Muscle layer of duodenum (tissue), 2 donors: ENCODE results near the gene UCKL1.
"Not testable (repeated sequence)": the region's sequence is repeated elsewhere in the genome, so short reads cannot be mapped to it uniquely, and the experiment has no call there.

Source experiments
- H3K27ac ChIP-seq: one replicate; pipeline ENCODE4 v1.7.0; 2013; ENCODE audit warnings: mild to moderate bottlenecking, low read length
- H3K27me3 ChIP-seq: one replicate; pipeline ENCODE4 v1.7.0; 2013; ENCODE audit warnings: low read depth, mild to moderate bottlenecking, control low read depth, low read length
- H3K36me3 ChIP-seq, 2 donors: one replicate each; pipeline ENCODE4 v1.7.0; 2013; ENCODE audit warnings: low read length in 2 of 2, control low read depth in 1 of 2, mild to moderate bottlenecking in 1 of 2; ENCODE audit not compliant: insufficient read depth in 2 of 2, control insufficient read depth in 1 of 2
- H3K4me1 ChIP-seq, 2 donors: one replicate each; pipeline ENCODE4 v1.7.0; 2013; ENCODE audit warnings: low read length in 2 of 2, mild to moderate bottlenecking in 2 of 2, control low read depth in 1 of 2, moderate library complexity in 1 of 2; ENCODE audit not compliant: insufficient read depth in 2 of 2, control insufficient read depth in 1 of 2
- H3K4me3 ChIP-seq, 2 donors: one replicate each; pipeline ENCODE4 v1.7.0; 2013; ENCODE audit warnings: low read length in 2 of 2, low read depth in 1 of 2, mild to moderate bottlenecking in 1 of 2
- H3K9me3 ChIP-seq, 2 donors: one replicate each; pipeline ENCODE4 v1.7.0; 2013; ENCODE audit warnings: low read length in 2 of 2, control low read depth in 1 of 2, mild to moderate bottlenecking in 1 of 2; ENCODE audit not compliant: control insufficient read depth in 1 of 2
- donor health status: healthy.

UCKL1 gene

DNA sequence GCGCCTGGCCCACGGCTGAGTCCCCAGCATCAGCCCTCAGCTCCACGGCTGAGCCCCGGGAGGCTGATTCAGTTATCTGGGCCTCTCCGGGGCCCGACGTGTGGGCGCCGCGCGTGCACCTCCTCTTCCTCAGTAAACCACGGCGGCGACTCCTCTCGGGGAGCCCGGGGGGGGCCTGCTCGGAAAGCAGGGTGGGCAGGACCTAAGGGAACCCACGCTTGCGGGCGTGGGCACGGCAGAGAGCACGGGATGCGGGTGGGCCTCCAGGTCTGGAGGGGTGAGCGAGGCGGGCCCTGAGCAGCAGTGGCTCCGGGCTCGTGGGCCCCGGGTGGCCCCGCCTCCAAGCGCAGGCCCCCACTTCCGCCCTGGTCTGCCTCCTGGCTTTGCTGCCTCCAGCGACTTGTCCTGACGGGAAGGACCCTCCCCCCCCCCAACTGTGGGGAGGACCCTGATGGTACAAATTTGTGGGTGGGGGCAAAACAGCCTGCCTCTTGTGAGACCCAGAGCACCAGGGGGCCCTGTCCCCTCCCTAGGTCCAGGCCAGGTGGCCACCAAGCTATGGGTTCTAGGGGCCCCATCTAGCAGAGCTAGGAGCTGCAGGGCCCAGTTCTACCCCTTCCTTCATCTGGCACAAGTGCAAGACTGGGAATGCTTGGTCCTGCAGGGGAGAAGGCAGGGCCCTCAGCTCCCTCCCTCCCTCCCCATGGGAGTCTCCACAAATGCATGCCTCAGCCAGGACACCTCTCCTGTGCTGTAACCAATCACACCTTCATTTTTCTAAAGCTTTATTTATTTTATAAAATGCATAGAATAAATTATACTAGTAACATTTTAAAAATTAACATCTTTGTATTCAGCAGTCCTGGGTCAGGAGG, 16.9 kb downstream of the UCKL1 start:
- no peaks in the 10 kb centered on the region for H3K27me3 ChIP-seq
- no peaks in the 10 kb centered on the region for H3K4me1 ChIP-seq
- H3K27ac ChIP-seq = no peak overlapping the region
- H3K9me3 ChIP-seq = no peaks in the 10 kb centered on the region
- H3K4me3 ChIP-seq = no peak overlapping the region
- H3K36me3 ChIP-seq = peaks cover 20 to 54% of the 10 kb centered on the region in 2 donors

DNA sequence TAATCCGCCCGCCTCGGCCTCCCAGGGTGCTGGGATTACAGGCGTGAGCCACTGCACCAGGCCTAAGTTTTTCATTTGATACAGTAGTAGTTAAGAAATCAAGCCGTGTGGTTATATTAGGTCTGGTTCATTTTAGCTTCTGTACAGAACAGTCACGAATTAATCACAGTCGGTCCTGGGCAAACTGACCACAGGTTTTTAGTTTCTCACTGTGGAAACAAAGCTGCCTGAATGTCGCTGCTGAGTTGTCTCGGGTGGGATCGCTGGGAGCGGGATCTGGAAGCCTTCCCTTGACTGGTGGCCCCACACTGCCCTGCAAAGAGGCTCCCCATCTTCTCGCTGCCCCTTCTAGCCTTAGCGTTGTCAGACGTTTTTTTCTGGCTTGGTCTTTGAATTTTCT, 18.6 kb downstream of the UCKL1 start:
- Histone ChIP-seq H3K36me3 (peaks cover 9 to 43% of the 10 kb centered on the region in 2 donors), H3K4me3 (no peak overlapping the region), H3K27ac (no peak overlapping the region), H3K4me1 (no peaks in the 10 kb centered on the region), H3K9me3 (no peaks in the 10 kb centered on the region), H3K27me3 (no peaks in the 10 kb centered on the region)

DNA sequence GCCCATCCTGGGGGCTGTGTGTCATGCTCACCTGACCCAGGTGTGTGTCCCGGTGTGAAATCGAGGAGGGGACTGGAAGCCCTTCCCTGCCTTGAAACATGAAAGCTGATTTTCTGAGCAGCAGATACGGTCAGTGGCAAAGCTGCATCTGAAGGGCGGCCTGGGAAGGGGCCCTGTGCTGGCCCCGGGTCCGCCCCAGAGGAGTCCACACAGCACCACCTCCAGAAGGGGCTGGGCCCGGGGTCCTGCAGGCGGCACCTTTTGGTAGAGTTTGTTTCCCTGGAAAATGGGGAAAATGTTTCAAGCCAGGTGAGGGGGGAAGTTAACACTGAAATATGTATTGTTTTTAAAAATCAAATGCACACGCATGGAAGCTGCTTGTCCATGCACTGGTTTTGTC, 20.8 kb downstream of the UCKL1 start:
- no peaks in the 10 kb centered on the region for H3K9me3 ChIP-seq
- H3K4me1 ChIP-seq = no peaks in the 10 kb centered on the region
- H3K27me3 ChIP-seq = no peaks in the 10 kb centered on the region
- no peak overlapping the region for H3K27ac ChIP-seq
- H3K4me3 ChIP-seq = no peak overlapping the region
- H3K36me3 ChIP-seq = peaks cover 28 to 57% of the 10 kb centered on the region in 2 donors

DNA sequence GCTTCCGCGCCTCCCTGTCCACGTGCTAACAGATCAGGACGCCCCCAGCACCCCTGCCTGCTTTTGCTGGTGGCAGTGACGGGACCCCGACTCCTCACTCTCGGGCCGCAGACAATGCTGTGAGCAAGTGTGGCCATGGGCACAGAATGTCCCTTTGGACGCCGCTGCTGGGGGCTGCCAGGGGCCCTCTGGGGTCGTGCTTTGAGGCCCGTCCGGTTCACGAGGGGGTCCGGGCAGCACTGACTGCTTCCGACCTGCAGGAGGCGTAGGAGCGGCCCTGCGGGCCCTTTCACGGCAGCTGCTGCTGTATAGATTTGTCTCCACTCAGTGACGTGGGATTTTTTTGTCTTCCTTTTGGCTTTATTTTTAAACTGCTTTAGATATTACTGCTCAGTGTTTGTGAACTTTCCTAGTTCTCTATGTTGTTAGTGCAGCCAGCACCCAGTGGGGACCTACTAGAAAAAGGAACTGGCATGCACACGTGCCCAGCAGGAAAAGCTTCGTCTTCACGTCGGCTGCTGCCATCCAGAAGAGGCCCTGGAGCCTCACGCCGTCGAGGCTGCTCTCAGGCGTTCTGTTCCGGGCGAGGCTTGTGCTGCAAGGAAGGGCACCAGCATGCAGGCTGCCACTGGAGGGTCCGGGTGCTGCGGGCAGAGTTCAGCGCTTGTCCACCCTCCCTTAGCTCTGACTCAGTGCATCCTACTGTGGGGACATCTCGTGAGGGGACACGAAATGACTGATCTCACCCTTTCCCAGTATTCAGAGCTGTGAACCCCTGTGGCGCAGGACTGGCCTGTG, 21.7 kb downstream of the UCKL1 start:
- Histone ChIP-seq H3K4me3 (no peak overlapping the region), H3K36me3 (peaks cover 34 to 60% of the 10 kb centered on the region in 2 donors), H3K27ac (no peak overlapping the region), H3K27me3 (no peaks in the 10 kb centered on the region), H3K9me3 (no peaks in the 10 kb centered on the region), H3K4me1 (no peaks in the 10 kb centered on the region)

DNA sequence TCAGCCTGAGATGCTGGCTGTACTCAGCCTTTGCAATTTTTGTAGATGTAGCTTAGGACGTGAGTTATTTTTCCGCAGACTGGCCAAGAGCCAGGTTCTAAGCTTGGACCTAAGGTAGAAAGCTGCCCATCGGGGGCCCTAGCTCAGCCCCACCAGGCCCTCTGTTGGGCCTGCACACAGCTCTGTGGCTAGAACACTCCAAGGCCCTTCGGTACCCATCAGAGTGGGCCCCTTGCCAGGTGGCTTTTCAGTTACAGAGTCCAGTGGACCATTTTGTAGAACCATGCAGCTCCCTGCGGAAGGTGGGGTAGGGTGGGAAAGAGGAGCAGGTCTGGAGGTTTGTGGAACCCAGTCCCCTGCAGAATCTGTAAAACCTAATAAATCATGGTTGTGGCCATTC, 22.6 kb downstream of the UCKL1 start:
- peaks cover 39 to 60% of the 10 kb centered on the region in 2 donors for H3K36me3 ChIP-seq
- no peaks in the 10 kb centered on the region for H3K9me3 ChIP-seq
- H3K27me3 ChIP-seq = no peaks in the 10 kb centered on the region
- H3K27ac ChIP-seq = no peak overlapping the region
- no peaks in the 10 kb centered on the region for H3K4me1 ChIP-seq
- no peak overlapping the region for H3K4me3 ChIP-seq

DNA sequence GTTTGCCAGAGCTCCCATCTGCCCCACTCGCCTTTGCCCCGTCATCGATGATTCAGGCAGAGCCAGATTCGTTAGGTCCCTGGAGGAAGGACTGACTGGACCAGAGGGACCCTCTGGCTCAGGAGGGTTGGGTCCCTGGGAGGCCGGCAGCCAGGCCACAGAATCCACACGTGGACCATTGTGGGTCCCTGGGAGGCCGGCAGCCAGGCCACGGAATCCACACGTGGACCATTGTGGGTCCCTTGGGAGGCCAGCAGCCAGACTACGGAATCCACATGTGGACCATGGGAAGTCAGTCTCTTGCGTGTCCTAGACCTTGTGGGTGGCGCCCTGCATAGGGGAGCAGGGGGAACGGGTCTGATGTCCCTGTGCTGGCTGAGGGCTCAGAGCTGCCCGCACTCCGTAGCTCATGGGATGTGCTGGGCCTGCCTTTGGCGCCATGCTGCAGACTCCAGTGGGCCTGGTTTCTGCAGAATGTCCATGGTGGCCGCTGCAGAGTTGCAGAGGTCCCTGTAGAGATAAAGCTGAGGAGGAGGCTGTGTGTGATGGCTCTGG, 23.5 kb downstream of the UCKL1 start:
- H3K27ac ChIP-seq = no peak overlapping the region
- peaks cover 47 to 67% of the 10 kb centered on the region in 2 donors for H3K36me3 ChIP-seq
- H3K9me3 ChIP-seq = no peaks in the 10 kb centered on the region
- no peaks in the 10 kb centered on the region for H3K27me3 ChIP-seq
- H3K4me3 ChIP-seq = no peak overlapping the region
- H3K4me1 ChIP-seq = no peaks in the 10 kb centered on the region

DNA sequence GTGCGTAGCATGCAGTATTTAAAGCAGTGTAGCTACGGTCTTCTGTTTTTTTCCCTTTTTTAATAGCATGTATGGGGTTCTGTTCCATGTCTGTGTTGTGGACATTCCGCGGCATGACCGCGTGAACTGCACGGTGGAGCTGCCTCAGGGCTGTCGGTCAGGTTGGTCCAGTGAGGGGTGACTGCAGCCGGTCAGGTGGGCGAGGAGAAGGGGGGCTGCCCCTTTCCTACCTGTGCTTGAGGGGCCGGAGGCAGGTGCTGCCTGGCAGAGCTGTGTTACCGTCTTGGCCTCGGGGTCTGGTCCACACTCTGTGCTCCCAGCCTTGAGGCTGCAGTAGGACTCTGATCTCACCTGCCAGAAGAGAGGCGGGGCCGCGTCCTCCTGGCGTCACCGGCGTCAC, 24.5 kb downstream of the UCKL1 start:
- Histone ChIP-seq H3K27ac (no peak overlapping the region), H3K4me3 (no peak overlapping the region), H3K4me1 (no peaks in the 10 kb centered on the region), H3K9me3 (no peaks in the 10 kb centered on the region), H3K27me3 (no peaks in the 10 kb centered on the region), H3K36me3 (peaks cover 47 to 68% of the 10 kb centered on the region in 2 donors)

DNA sequence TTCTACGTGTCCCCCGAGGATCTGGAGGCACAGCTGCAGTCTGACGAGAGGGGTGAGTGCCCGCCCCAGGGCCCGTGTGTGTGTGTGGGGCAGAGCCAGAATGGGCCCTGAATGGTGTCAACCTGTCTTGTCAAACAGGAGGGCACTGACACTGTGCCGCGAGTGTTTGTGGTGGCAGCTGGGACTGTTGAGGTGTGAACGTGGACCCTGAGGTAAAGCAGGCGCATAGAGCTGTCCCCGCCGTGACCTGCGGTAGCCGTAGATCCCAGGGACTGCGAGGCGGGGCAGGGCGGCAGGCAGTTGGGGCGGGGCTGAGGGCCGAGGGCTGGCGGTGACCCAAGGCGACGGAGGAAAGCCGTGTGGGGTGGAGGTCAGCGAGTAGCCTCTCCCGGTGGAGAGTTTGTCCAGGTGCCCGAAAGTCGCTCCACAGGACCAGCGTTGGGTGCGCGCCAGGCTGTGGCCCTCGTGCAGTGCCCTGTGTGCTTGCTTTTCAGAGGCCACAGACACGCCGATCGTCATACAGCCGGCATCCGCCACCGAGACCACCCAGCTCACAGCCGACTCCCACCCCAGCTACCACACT, 25.2 kb downstream of the UCKL1 start:
- Histone ChIP-seq H3K27ac (no peak overlapping the region), H3K9me3 (no peaks in the 10 kb centered on the region), H3K36me3 (peaks cover 47 to 72% of the 10 kb centered on the region in 2 donors), H3K4me3 (no peak overlapping the region), H3K27me3 (no peaks in the 10 kb centered on the region), H3K4me1 (no peaks in the 10 kb centered on the region)

DNA sequence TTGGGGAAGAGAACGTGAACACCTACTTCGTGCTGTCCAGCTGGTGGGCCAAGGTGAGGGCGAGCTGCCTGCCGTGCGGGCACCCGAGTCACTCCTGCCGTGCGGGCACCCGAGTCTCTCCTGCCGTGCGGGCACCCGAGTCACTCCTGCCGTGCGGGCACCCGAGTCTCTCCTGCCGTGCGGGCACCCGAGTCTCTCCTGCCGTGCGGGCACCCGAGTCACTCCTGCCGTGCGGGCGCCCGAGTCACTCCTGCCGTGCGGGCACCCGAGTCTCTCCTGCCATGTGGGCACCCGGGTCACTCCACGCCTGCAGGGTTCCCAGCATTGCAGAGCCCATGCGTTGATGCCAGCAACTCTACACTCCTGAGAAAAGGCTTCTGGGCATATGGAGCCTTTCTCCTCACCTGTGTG, 26.7 kb downstream of the UCKL1 start:
- H3K9me3 ChIP-seq, H3K27me3 ChIP-seq, H3K4me3 ChIP-seq, H3K27ac ChIP-seq, H3K4me1 ChIP-seq: not testable (repeated sequence)
- peaks cover 39 to 58% of the 10 kb centered on the region in 2 donors for H3K36me3 ChIP-seq

DNA sequence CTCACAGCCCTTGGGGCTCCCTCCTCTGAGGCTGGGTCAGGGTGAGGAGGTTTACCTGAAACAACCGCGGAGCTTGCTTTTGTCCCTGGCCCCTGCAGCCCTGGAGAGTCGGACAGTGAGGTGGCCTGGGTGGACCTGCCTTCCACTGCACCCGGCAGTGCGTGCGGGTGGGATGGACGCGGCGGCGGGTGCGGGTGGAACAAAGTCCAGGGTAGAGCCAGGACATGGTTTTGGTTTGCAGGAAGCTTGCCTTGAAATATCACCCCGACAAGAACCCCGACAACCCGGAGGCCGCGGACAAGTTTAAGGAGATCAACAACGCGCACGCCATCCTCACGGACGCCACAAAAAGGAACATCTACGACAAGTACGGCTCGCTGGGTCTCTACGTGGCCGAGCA, 27.1 kb downstream of the UCKL1 start:
- no peaks in the 10 kb centered on the region for H3K27me3 ChIP-seq
- H3K4me1 ChIP-seq = no peaks in the 10 kb centered on the region
- no peaks in the 10 kb centered on the region for H3K9me3 ChIP-seq
- H3K27ac ChIP-seq = no peak overlapping the region
- H3K4me3 ChIP-seq = no peak overlapping the region
- peaks cover 38 to 58% of the 10 kb centered on the region in 2 donors for H3K36me3 ChIP-seq

DNA sequence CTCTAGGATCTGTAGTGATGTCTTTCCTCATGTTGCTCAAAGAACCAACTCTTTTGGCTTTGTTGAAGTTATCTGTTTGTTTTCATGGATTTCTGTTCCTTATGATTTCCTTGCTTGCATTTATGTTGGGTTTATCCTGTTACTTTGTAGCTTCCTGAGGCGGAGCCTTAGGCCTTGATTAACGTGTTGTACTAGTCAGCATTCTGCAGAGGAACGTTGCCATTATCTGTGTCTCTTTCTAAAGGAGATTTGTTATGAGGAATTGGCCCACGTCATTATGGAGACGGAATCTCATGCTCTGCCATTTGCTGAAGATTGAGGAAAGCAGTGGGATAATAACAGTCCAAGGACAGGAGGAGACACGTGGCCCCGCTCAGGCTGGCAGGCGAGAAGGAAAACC, 29.9 kb downstream of the UCKL1 start:
- H3K4me1 ChIP-seq = no peaks in the 10 kb centered on the region
- H3K4me3 ChIP-seq = no peak overlapping the region
- H3K9me3 ChIP-seq = no peaks in the 10 kb centered on the region
- peaks cover 27 to 39% of the 10 kb centered on the region in 2 donors for H3K36me3 ChIP-seq
- no peaks in the 10 kb centered on the region for H3K27me3 ChIP-seq
- no peak overlapping the region for H3K27ac ChIP-seq
